LNCaP clone FGC (cell line): ENCODE measurements around the gene MUC20.
"Not testable (repeated sequence)": the region's sequence is repeated elsewhere in the genome, so short reads cannot be mapped to it uniquely, and the experiment has no call there.

Experiments used
- DNase-seq: peaks from one replicate; pipeline ENCODE4 v3.0.0-alpha.2; 2011; ENCODE audit warnings: low read depth
- H3K4me3 ChIP-seq: 2 replicates; pipeline ENCODE4 v1.5.1; 2011; ENCODE audit warnings: mild to moderate bottlenecking, low read depth, low read length, control low read depth

Gene MUC20, protein sequence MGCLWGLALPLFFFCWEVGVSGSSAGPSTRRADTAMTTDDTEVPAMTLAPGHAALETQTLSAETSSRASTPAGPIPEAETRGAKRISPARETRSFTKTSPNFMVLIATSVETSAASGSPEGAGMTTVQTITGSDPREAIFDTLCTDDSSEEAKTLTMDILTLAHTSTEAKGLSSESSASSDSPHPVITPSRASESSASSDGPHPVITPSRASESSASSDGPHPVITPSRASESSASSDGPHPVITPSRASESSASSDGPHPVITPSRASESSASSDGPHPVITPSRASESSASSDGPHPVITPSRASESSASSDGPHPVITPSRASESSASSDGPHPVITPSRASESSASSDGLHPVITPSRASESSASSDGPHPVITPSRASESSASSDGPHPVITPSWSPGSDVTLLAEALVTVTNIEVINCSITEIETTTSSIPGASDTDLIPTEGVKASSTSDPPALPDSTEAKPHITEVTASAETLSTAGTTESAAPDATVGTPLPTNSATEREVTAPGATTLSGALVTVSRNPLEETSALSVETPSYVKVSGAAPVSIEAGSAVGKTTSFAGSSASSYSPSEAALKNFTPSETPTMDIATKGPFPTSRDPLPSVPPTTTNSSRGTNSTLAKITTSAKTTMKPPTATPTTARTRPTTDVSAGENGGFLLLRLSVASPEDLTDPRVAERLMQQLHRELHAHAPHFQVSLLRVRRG

GRCh38 chr3:195720831-195721506 is at the start of gene MUC20:
Gene MUC20, plus strand, starts transcription at chr3:195720978. Its CDS starts 30 bp downstream, at chr3:195721008.
- not testable (repeated sequence) for DNase-seq, H3K4me3 ChIP-seq

GRCh38 chr3:195671283-195671682 is 49.5 kb upstream of the MUC20 start:
- DNase-seq, H3K4me3 ChIP-seq: not testable (repeated sequence)

DNA sequence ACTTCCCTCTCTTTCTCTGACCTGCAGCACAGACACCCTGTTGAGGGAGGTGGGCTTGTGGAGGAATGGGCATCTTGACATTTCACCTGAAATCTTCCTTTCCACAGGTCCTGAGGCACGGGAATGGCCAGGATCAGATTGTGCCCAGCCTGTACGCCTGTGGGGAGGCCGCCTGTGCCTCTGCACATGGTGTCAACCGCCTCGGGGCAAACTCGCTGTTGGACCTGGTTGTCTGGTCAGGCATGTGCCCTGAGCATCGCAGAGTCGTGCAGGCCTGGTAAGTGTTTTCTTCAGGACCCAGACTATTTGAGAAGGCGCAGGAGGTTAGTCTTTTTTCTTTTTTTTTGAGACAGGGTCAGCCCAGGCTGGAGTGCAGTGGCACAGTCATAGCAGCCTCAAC is 47.1 kb upstream of the MUC20 start:
- not testable (repeated sequence) for H3K4me3 ChIP-seq, DNase-seq

DNA sequence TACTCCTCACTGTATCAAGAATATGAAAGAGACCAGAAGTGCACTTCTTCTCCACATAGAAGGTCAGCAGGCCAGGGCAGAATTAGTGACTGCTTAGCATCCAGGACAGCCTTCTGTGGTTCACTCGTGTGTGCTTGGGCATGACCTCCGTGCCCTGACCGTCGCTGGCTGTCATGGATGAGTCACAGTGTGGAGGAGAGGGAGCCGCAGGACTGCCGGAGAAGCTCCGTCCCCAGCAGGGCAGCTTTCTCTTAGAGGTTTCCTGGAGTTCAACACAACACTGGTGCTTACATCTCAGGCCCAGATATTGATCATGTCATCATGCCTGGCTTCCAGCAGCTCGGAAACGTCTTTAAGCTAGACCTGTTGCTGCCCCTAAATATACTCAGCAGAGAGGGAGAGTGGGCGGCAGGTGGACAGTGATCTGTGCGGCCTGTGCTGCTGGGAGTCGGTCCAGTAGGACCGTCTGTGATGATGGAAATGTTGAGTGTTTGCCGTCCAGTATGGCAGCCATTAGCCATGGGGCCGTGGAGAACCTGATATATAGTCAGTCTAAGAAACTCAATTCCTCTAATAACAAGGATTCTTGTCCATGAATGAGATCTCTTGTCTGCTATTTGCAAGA is 42.3 kb upstream of the MUC20 start:
- H3K4me3 ChIP-seq, DNase-seq: not testable (repeated sequence)

DNA sequence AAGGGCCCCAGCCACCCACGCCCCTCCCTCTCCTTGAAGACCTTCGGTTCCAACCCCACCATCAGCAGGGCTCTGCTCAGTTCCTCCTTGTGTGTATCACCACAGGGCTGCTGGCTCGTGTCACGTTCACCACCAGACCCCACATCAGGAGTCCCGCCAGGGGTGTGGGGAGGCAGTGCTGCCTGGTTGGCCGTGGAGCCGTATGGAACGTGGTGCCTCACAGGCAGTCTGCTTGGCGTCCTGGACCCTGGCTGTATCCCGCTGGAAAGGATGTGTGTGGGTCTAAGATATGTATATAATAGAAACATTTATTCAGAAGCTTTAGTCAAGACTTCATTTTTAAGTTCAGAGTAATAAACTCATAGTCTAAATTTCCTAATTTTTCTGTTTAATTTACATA is 40.1 kb upstream of the MUC20 start:
- not testable (repeated sequence) for DNase-seq

DNA sequence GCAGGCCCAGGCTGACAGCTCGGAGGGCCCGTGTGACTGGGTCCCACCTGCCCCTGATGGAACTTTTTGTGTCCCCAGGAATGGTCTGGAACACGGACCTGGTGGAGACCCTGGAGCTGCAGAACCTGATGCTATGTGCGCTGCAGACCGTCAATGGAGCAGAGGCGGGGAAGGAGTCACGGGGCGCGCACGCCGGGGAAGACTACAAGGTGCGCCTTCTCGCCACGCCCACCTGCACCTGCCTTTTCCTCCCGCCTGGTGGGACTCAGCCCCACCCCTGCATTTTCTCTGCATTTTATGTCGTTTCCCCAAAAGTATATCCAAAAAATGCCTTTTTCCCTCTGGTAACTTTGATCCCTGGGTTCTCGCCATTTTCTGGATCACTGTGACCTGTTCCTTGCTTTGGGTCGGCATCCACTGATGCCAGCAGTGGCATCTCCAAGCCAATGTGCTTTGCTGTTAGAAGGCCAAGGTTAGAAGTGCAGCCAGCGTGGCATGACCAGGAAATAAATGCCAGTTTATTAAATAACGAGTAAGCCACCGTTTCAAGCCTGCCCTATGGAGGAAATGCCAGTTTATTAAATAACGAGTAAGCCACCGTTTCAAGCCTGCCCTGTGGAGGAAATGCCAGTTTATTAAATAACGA is 39.2 kb upstream of the MUC20 start:
- not testable (repeated sequence) for H3K4me3 ChIP-seq, DNase-seq

More for the DNA sequence above, 40.1 kb upstream of the MUC20 start:
- H3K4me3 ChIP-seq: not testable (repeated sequence)

- H3K4me3 ChIP-seq, DNase-seq: not testable (repeated sequence)
Observed at GRCh38 chr3:195682104-195682742, 38.6 kb upstream of the MUC20 start.

DNA sequence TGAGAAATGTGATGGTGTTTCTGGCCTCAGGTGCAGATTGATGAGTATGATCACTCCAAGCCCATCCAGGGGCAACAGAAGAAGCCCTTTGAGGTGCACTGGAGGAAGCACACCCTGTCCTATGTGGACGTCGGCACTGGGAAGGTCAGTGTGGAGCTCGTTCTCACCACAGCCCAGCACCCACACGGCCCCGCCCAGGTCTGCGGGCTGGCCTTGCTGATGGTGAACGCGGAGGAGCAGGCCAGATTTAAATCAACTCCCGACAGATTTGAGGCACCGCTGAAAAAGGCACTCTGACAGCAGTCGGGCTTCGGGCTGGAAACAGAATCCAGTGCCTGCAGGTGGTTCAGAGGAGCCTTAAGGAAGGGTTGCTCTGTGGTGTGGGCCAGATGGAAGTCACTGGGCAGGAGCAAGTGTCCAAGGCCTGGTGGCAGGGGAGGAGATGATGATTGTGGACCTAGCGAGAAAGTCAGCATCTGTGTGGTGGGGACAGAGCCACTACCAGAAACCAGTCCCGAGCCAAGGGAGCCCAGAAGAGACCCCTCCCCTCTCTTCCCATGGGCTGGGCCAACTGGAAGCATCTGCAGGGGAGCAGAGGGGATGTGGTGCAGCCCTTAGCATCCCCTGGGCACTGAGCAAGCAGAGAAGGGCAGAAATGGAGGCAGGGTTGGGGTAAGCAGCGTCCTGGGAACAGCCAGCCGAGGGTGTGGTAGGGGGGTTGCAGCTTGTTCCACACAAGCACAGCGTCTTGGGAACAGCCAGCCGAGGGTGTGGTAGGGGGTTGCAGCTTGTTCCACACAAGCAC is 36.9 kb upstream of the MUC20 start:
- not testable (repeated sequence) for DNase-seq, H3K4me3 ChIP-seq

DNA sequence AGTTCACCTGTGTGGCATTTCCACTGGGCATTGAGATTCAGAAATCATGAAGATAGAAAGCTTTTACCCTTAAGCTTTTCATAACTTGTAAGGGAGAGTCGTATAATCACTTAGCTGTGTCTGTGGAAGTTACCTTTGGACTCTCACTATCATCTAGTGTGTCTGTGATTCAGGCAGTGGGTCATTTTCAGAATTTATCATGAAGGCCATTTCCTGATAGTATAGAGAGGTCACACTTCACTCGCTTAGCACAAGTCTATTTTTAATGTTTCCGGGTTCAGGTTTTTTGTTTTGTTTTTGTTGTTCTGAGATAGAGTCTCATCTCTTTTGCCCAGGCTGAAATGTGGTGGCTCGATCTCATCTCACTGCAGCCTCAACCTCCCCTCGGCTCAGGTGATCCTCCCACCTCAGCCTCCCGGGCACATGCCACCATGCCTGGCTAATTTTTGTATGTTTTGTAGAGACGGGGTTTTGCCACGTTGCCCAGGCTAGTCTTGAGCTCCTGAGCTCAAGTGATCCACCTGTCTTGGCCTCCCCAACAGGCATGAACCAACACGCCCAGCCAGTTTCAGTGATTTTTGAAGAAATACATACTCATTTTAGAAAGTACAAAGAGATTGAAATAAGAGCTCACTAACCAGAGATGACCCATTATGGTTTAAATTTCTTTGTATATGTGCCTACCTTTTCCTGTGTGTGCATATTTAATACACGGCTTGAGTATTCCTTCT is 36.1 kb upstream of the MUC20 start:
- not testable (repeated sequence) for H3K4me3 ChIP-seq, DNase-seq

GRCh38 chr3:195686537-195687208 is 34.1 kb upstream of the MUC20 start:
- not testable (repeated sequence) for DNase-seq, H3K4me3 ChIP-seq

DNA sequence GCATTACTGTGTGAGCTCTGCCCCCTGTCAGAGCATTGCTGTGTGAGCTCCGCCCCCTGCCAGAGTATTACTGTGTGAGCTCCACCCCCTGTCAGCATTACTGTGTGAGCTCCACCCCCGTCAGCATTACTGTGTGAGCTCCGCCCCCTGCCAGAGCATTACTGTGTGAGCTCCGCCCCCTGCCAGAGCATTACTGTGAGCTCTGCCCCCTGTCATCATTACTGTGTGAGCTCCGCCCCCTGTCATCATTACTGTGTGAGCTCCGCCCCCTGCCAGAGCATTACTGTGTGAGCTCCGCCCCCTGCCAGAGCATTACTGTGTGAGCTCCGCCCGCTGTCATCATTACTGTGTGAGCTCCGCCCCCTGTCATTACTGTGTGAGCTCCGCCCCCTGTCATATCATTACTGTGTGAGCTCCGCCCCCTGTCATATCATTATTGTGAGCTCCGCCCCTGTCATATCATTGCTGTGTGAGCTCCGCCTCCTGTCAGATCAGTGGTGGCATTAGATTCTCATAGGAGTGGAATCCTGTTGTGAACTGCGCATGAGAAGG is 33.5 kb upstream of the MUC20 start:
- peak; percentile 13 for DNase-seq

GRCh38 chr3:195688471-195689183 is 32.2 kb upstream of the MUC20 start:
- not testable (repeated sequence) for H3K4me3 ChIP-seq, DNase-seq

More for the DNA sequence above, 33.5 kb upstream of the MUC20 start:
- H3K4me3 ChIP-seq: not testable (repeated sequence)

DNA sequence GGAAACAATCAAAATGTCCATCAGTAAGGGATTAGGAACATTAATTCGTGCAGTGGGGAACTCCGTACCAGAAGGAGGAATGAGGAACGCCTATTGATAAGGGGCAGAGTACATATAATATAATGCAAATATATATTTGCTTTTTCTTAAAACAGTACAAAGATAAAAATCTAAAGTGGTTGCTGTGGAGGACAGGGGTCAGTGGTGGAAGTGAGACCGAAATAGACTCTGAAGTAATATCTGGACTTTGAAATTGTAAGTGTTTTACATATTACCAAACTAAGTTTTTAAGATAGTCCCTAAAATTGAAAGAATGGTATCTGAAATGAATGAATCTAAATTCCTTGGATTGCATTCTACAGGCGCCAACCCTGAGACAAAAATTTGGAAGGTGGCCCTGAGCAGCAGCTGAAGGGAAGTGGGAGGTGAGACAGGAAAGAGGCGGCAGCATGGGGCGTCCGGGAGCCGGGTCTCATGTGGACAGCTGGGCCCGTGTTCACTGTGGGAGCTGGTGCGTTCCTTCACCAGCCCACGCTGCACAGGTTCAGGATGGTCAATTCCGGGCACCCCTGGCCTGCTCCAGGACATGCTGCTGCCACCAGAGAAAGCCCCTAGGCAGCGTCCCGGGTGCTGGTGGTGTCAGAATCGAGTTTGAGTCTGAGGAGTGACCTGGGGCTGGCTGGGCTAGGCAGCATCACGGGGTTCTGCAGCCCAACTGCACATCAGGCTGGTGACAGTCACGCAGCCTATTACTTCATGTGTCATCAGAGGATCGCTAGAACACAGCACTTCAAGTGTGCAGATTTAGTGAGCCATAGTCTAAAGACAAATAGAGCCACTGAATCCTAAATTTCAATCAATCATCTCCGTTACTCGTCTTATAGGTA is 31.4 kb upstream of the MUC20 start:
- not testable (repeated sequence) for DNase-seq, H3K4me3 ChIP-seq
